Transverse colon (tissue), 4 donors: ENCODE results near the gene BMPR2.

Experiments used
- CTCF ChIP-seq, 5 experiments: fragments of 200-600 bp in 3 of 5; fragments of 450-650 bp in 2 of 5; sonication (generic) in 3 of 5; IDR thresholded peaks; 1 replicate in 2 of 5; 2 replicates in 3 of 5; pipeline ENCODE4 v1.5.1; 2016 to 2017; ENCODE audit warnings: antibody characterized with exemption in 5 of 5, inconsistent platforms in 3 of 5, mild to moderate bottlenecking in 2 of 5, moderate library complexity in 1 of 5
- POLR2AphosphoS5 ChIP-seq, 3 donors: sonication (generic); formaldehyde crosslinking; IDR thresholded peaks; one replicate each; pipeline ENCODE4 v1.6.1; 2016; ENCODE audit warnings: antibody characterized with exemption in 3 of 3

DNA sequence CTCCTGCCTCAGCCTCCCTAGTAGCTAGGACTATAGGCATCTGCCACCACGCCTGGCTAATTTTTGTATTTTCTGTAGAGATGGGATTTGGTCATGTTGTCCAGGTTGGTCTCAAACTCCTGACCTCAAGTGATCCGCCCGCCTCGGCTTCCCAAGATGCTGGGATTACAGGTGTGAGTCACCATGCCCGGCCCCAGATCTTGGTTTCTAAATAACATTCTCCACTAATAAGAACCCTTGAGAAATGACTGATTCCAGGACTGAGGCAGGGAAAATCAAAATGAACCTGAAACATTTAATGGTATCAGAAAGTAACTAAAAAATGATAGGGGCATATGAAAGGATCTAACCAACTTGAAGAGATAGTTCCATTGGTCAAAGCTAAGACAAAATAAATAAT, 34.0 kb downstream of the BMPR2 start:
- TF ChIP-seq CTCF (IDR thresholded peaks at IDR 0.05): no peak
- TF ChIP-seq POLR2AphosphoS5 (IDR thresholded peaks at IDR 0.05): no peak
